ENCODE measurements around the gene SLC6A8.

GRCh38 chrX:153688071-153688470, 345 bp downstream of the SLC6A8 start:
- TF ChIP-seq, protein P1, sequence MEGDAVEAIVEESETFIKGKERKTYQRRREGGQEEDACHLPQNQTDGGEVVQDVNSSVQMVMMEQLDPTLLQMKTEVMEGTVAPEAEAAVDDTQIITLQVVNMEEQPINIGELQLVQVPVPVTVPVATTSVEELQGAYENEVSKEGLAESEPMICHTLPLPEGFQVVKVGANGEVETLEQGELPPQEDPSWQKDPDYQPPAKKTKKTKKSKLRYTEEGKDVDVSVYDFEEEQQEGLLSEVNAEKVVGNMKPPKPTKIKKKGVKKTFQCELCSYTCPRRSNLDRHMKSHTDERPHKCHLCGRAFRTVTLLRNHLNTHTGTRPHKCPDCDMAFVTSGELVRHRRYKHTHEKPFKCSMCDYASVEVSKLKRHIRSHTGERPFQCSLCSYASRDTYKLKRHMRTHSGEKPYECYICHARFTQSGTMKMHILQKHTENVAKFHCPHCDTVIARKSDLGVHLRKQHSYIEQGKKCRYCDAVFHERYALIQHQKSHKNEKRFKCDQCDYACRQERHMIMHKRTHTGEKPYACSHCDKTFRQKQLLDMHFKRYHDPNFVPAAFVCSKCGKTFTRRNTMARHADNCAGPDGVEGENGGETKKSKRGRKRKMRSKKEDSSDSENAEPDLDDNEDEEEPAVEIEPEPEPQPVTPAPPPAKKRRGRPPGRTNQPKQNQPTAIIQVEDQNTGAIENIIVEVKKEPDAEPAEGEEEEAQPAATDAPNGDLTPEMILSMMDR (IDR thresholded peaks at IDR 0.05): no peak
- TF ChIP-seq EZH2 (IDR thresholded peaks at IDR 0.05; ENCODE audit: borderline replicate concordance, insufficient read depth, low read depth, low read length, poor library complexity, severe bottlenecking): no peak

Measured in B cell (primary cell).